GM21526 (cell line): Measurements from ENCODE around the gene ANK3.

Experiments used
- ATAC-seq: cut with Tn5 transposase; IDR thresholded peaks from one replicate; pipeline ENCODE4 v1.9.1; 2021; ENCODE audit warnings: moderate library complexity; ENCODE audit not compliant: unreplicated experiment, low FRiP score

Gene ANK3

GRCh38 chr10:60009710-60010383 is 379.8 kb downstream of the ANK3 start:
- no peak for ATAC-seq

- no peak for ATAC-seq
Observed at GRCh38 chr10:60009276-60009675, 380.4 kb downstream of the ANK3 start.

- ATAC-seq: no peak
Observed at GRCh38 chr10:60008816-60009215, 380.9 kb downstream of the ANK3 start.

GRCh38 chr10:60006062-60006461 is 383.6 kb downstream of the ANK3 start:
- ATAC-seq: no peak

- no peak for ATAC-seq
Observed at GRCh38 chr10:60003651-60004523, 385.8 kb downstream of the ANK3 start.

GRCh38 chr10:60000747-60001146 is 388.9 kb downstream of the ANK3 start:
- ATAC-seq: no peak

GRCh38 chr10:59997827-59998525 is 391.7 kb downstream of the ANK3 start:
- no peak for ATAC-seq

- no peak for ATAC-seq
Observed at GRCh38 chr10:59995862-59996261, 393.8 kb downstream of the ANK3 start.

GRCh38 chr10:59993931-59994330 is 395.7 kb downstream of the ANK3 start:
- ATAC-seq: no peak

- ATAC-seq: no peak
Observed at GRCh38 chr10:59991661-59992060, 398.0 kb downstream of the ANK3 start.

- ATAC-seq: no peak
Observed at GRCh38 chr10:59991117-59991516, 398.6 kb downstream of the ANK3 start.

GRCh38 chr10:59985639-59986038 is 404.0 kb downstream of the ANK3 start:
- ATAC-seq: no peak

- no peak for ATAC-seq
Observed at GRCh38 chr10:59984415-59984814, 405.3 kb downstream of the ANK3 start.

GRCh38 chr10:59980356-59980755 is 409.3 kb downstream of the ANK3 start:
- no peak for ATAC-seq

GRCh38 chr10:59977486-59977885 is 412.2 kb downstream of the ANK3 start:
- no peak for ATAC-seq

GRCh38 chr10:59976909-59977308 is 412.8 kb downstream of the ANK3 start:
- ATAC-seq: no peak
